GM19452 (cell line): ENCODE measurements around the gene USP3.

Experiments
- ATAC-seq: cut with Tn5 transposase; IDR thresholded peaks from one replicate; pipeline ENCODE4 v1.9.1; 2021; ENCODE audit not compliant: unreplicated experiment

The USP3 gene

GRCh38 chr15:63582179-63582578, 77.8 kb downstream of the USP3 start:
- ATAC-seq = no peak

- no peak for ATAC-seq
Observed at GRCh38 chr15:63582718-63583426, 78.5 kb downstream of the USP3 start.

DNA sequence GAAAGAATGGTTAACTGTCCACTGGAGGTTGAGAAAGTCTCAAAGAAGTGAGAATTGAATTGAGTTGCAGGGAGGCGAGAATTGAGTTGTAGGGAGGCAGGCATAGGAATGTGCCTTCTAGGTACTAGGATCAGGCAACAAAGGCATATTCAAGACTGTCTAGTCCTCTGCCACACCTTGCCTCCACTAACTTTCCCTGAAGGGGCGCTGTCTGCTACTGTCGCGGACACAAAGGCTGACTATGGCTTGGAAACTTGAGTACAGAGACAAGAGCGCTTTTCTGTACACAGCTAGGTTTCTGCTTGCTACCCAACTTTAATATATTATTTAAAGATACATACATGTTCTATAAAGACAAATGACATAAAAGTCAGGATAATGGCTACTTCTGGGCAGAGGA, 82.4 kb downstream of the USP3 start:
- ATAC-seq = no peak

- no peak for ATAC-seq
Observed at GRCh38 chr15:63587527-63587926, 83.1 kb downstream of the USP3 start.

DNA sequence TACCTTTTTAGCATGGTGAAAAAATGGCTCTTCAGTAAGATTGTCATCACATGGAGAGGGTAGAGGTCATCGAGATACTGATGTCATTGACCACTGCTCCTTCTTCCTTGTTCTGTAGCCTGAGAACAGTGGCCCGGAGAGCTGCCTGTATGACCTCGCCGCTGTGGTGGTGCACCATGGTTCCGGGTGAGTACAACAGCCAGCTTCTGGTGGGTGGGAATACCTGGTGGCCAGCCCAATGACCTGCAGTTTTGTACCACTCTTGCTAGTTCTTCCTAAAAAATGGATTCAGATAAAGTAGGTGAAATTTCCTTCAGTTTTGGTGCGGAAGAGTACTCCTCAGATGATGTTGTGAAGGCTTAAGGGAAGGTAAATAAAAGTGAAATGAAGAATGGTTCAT, 84.4 kb downstream of the USP3 start:
- ATAC-seq = no peak

DNA sequence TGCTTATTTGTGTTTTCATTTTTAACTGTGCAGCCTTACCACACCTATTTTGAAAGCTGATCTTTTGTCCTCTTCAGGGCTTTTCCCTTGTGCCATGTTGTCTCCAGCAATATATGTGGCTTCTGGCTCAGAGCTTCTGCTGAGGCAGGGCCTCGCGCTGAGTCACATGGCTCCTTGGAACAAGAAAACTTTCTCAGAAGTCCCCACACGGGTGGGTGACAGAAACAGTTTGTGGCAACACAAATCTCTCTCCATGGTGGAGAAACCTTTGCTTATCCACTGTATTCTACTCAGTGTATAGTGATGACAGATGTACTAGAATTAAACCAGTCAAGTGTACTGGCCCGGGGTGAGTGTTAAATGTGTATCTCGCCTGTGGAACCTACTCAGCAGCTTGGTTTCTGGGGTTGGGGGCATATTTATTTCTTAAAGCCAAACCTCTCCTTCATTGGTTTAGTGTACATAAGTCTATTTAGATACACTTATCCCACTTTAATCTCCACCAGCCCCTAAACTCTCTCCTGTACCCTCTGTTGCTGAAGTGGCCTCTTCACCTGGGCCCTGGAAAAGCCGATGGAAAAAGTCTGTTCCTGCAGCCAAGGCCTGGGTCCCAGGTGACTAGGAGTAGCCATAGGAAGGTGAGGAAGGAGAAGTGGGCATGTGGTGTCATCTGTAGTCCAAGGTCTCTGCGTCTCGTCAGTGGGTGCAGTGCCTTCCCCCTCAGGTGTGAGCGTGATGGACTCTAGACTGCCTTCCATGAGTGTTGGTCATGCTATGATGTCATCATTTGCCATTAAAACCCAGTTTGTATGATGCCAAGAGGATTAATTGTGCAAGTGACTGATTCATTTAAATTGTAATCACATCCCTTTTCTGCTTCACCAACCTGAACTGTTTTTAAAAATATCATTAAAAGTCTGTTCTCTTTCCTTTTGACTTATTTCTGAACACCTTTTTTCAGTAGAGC, 89.6 kb downstream of the USP3 start:
- ATAC-seq = no peak

- no peak for ATAC-seq
Observed at GRCh38 chr15:63595065-63595464, 90.7 kb downstream of the USP3 start.

DNA sequence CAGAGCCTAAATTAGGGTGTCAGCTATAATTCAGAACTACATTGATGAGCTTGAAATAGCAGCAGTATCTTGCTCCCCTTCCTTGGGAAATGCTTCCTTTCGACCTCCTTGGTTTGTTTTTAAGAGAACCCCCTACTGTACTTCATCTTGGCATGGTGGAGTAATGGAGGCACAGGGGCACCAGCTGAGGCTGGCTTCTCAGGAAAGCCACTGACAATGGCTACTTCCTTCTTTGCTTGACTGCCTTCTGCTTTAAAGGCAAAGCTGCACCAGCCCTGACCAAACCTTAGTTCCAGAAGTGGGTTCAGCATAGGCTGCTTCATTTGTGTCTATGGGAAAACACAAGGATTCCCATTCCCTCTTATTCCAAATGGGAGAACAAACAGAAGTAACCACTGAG, 91.3 kb downstream of the USP3 start:
- no peak for ATAC-seq

- no peak for ATAC-seq
Observed at GRCh38 chr15:63596676-63597037, 92.3 kb downstream of the USP3 start.

GRCh38 chr15:63597038-63597790, 92.8 kb downstream of the USP3 start, which contains the start of gene FBXL22:
FBXL22 (plus strand) TSS chr15:63597387; CDS start chr15:63597393, 6 bp downstream.
- no peak for ATAC-seq

GRCh38 chr15:63597821-63598220, 93.4 kb downstream of the USP3 start:
- ATAC-seq = no peak

DNA sequence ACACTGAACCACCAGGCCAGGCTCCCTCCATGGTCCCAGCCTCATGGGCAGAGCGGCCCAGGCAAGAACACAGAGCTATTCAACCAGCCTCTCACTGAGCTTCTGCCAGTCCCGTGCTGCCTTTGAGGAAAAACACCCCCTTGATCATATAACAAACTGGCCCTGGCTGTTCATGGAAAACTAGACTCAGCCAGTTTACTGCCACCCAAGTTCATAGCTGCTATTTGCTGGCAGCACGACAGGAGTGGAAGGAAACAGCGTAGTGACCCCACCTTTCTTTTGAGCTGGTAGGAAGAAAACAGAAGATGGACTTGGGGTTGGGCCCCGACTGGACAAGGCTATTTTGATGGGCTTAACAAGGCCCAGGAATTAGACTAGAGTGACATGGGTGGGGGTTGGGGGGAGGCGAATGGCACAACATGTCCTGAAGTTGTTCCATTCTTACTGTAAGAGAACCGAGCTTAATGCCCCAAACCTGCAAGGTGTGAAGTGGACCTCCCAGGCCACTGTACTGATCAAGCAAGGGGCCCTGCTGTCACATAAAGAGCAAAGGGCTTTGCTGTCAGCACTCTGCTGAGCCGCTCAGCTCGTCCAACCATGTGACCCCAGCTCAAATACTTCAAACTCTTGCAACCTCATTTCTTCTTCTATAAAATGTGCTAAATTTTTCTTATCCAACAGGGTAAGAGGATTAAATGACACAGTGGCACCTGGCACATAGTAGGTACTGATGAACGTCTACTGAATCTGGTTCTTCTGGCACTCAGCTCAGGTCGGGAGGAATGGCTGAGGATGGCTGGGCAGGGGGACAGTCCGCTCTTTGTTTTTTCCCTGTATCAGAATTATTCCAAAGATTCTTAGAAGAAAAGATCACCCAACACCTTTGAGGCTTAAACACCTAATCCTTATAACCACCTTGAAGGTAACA, 94.3 kb downstream of the USP3 start:
- ATAC-seq = no peak

DNA sequence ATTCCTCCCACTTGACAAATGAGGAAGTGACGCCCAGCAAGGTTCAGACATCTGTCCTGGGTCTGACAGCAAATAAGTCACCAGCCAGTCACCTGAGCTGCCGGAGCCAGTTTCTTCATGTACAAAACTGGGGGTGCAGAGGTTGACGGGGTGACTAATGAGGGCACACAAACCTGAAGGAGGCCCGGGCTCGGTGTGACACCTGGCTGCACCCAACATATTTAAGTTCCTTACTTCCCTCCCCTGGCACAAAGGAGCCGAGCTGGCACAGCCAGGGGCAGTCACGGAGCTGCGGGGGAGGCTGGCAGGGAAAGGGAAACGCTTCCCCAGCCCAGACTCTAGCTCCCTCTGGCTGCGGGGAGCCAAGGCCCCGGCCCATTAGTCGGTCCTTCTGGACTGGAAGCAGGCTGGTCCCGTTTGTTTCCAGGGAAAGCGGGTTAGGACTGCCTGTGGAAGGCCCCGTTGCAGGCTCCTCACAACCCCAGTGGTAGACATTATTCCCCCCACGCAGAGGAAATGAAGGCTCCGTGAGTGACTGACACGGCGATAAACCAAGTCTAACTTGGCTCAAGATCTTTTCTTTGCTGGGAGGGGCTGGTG, 95.1 kb downstream of the USP3 start:
- ATAC-seq = no peak

DNA sequence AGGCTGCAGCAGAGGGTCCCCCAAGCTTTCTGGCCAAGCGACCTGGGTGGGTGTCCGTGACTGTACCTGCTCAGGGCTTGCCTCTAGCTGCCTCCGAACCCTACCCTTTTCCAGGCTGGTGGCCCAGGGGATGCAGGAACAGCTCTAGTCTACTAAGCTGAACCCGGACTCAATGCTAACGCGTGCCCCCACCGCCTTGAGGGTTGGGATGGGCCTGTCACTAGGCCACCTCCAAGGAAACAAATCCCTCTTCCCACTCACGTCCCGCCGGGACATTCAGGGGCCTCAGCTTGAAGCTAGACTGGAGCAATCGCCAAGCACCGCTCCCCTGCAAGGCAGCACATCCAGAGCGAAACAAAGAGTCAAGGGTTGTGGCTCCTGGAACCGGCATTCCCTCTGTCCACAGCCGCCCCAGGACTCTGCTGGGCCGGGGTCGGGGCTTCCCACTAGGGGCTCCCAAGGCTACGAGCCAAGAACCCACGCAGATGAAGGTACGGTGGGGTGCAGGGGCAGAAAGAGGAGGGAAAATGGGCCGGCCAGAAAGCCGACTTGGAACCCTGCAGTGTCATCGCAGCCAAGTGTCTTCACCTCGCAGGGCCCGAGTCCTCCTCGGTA, 95.7 kb downstream of the USP3 start:
- ATAC-seq = no peak

DNA sequence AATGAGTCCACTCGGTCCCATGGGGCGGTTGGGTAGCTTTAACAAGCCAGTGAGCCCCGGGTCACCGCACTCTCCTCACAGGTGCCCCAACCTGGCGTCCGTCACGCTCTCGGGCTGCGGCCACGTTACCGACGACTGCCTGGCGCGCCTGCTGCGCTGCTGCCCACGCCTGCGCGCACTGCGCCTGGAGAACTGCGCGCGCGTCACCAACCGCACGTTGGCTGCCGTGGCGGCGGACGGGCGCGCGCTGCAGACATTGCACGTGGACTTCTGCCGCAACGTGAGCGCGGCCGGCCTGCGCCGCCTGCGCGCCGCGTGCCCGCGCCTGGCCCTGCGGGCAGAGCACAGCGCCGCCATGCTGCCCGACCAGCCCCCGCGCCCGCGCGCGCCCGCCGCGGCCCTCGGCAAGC, 96.2 kb downstream of the USP3 start:
- ATAC-seq = peak; percentile 73

GRCh38 chr15:63601026-63601703, 96.8 kb downstream of the USP3 start:
- ATAC-seq = peak; percentile 17

- no peak for ATAC-seq
Observed at GRCh38 chr15:63601704-63602185, 97.4 kb downstream of the USP3 start.

DNA sequence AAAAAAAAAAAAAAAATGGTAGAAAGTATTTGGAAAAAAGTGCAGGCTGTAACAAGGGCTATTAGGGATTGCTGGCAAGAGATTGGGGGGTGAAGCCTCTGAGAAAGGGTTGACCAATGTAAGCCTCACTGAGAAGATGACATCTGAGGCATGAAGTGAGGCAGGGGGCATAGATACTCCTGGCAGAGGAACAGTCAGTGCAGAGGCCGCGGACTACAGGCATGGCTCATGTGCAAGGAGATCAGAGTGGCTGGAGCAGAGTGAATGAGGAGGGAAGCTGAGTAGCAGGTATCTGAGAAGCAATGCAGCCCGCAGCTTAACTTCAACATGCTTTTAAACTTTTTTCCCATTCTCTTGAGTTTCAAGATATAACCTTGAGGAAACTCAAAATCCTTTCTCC, 98.2 kb downstream of the USP3 start:
- no peak for ATAC-seq

GRCh38 chr15:63603516-63603915, 99.1 kb downstream of the USP3 start:
- no peak for ATAC-seq
